ENCODE data around the gene MAMDC2. TPM values are rescaled to one million over a fixed set of nuclear protein-coding genes. Genes with fewer than 3 reads are reported as not detected.
A peak's percentile ranks its signal among the peaks of the same experiment; 100 is the strongest.

Gene MAMDC2
- total RNA-seq, 1 donor from 2014 or later = 0.48 TPM

GRCh38 chr9:70257502-70257901 is 213.9 kb downstream of the MAMDC2 start:
- ATAC-seq (peak; percentile 33), DNase-seq (ENCODE audit: low spot score) (no peak)

DNA sequence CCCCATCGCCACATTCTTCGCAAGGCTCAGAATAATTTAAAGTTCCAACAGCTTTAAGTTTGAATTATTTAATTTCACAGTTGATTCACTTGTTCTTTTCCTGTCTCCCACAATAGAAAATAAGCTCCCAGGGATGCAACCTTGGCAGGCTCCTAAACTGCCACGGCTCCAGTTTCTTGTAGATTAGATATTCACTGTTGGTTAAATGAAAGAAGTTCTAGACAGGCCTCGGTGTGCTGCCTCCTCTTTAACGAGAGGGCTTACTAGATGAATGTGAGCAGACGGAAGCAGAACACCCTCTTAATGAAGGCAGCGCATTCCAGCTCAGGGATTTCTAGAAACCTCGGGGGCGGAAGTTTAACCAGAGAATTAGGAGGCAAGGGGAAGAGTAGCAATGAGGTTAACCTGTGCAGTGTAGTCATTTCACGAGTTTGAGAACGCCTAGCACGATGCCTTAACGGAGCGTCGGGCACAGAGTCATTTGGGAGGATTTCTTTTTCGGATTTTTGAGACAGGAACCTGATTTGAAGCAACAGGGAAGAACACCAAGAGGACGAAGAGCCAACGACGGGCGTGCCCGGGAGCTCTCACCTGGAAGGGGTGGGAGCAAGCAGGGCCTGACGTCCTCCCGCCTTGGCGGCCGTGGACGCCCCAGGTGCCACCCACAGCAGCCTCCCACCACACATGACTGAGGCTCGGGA is 214.5 kb downstream of the MAMDC2 start:
- DNase-seq (ENCODE audit: low spot score) = peak; percentile 84
- peak; percentile 78 for ATAC-seq

DNA sequence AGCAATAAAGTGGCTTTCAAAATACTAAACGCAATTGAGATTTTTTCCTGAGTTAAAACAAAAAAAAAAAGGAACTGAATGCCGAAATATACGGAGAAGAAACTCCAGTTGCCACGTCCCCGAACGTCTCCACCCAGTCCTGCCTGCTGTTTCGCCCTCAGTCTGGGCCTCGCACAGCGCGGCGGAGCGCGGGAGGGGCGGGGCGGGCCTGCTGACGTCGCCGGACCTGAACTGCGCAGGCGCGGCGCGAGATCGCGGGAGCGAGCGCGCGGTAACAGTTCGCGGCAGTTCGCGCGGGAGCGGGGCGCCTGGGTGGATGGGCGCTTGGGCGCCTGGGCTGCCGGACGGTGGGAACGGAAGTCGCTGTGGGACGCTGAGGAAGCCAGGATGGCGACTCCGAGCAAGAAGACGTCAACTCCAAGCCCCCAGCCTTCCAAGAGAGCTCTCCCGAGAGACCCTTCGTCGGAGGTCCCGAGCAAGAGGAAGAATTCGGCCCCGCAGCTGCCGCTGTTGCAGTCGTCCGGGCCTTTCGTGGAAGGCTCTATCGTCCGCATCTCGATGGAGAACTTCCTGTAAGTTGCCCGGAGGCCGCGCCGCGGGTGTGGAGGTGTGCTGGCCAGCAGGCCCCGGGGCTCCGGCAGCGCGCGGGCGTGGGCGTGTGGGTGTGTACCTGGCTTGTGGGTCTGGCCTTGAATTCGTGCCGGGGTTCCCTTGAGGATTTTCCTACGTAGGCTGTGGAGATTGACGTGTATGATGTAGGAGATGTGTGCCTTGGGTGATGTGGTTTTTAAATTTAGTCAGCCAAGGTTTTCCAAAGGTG is 215.3 kb downstream of the MAMDC2 start, which contains the start of gene SMC5:
TSS of gene SMC5 (plus strand) at position 287 of the 820 bp plus-strand sequence. CDS start at position 388, 101 bp downstream.
- ATAC-seq (peak; percentile 87), DNase-seq (ENCODE audit: low spot score) (peak; percentile 94)

DNA sequence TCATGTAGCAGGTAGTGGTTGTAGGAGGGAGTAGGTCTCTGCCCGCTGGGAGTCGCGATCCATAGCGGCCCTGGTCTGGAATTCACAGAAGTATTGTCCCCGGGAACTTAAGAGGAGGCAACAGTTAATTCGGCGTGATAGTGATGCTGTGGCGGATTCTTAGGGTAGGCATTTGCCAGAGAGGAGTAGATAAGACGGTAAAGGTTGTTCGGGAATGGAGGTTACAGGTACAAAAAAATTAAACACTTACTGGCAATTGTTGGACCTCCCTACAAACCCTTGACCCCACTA is 215.8 kb downstream of the MAMDC2 start:
- no peak for ATAC-seq
- DNase-seq (ENCODE audit: low spot score) = no peak

DNA sequence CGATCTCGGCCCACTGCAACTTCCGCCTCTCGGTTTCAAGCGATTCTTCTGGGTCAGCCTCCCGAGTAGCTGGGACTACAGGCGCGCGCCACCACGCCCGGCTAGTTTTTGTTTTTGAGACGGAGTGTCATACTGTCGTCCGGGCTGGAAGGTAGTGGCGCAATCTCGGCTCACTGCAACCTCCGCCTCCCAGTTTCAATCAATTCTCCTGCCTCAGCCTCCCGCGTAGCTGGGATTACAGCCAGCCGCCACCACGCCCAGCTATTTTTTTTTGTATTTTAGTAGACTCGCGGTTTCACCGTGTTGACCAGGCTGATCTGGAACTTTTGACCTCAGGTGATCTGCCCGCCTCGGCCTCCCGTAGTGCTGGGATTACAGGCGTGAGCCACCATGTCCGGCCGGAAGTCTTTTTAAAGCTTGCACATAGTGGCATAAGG is 216.4 kb downstream of the MAMDC2 start:
- ATAC-seq = no peak
- DNase-seq (ENCODE audit: low spot score) = no peak

- no peak for DNase-seq (ENCODE audit: low spot score)
- no peak for ATAC-seq
Measured at GRCh38 chr9:70260606-70261005, 217.0 kb downstream of the MAMDC2 start.

- no peak for ATAC-seq
- no peak for DNase-seq (ENCODE audit: low spot score)
Measured at GRCh38 chr9:70261131-70261870, 217.7 kb downstream of the MAMDC2 start.

DNA sequence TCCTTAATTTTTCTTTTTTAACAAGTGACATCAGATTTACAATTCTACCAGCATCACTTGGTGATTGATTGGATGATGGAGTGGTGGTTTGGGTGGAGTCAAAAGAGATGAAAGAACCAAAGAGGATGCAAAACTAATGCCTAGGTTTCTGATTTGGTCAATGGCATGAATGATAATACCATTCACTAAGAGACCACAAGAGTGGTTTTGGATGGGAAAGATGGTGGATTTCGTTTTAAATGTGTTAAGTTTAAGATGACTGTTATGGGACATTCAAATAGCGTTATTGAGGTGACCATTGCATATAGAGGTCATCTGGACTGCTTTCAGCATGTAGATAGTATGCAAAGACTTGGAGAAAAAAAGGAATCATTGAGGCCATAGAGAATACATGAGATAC is 218.7 kb downstream of the MAMDC2 start:
- ATAC-seq (no peak), DNase-seq (ENCODE audit: low spot score) (no peak)

DNA sequence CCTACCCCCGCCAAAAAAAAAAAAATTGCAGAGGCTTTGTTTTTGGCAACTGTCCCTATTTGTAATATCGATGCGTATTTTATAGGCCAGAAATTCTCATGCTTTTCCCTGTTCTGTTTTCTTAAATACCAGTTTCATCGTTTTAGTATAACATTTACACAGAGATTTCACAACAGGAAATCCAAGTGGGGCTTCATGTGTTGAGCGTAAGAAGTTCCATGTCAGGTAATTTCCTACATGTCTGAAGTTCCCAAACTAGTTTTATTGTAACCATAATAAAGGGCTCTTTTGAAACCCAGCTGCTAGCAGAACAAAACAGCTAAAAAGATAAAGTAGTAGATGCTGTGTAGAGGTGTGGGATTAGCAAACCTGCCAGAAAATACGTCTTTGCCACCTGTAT is 219.3 kb downstream of the MAMDC2 start:
- no peak for ATAC-seq
- no peak for DNase-seq (ENCODE audit: low spot score)

GRCh38 chr9:70263421-70263820 is 219.8 kb downstream of the MAMDC2 start:
- no peak for DNase-seq (ENCODE audit: low spot score)
- no peak for ATAC-seq

Other genes starting within 250 kb of the MAMDC2 start
- not detected for gene CFAP95, start 223.0 kb upstream of the MAMDC2 start, total RNA-seq
- gene SMC5, start 215.1 kb downstream of the MAMDC2 start, total RNA-seq = 10.7 TPM

Data from left lobe of liver (tissue), 2 donors.